ENCODE measurements around the gene DCLK2. TPM values are rescaled to one million over a fixed set of nuclear protein-coding genes. Genes with fewer than 3 reads are reported as not detected.

The DCLK2 gene
- total RNA-seq, 1 experiment from 2014 or later: 2.9 TPM

DNA sequence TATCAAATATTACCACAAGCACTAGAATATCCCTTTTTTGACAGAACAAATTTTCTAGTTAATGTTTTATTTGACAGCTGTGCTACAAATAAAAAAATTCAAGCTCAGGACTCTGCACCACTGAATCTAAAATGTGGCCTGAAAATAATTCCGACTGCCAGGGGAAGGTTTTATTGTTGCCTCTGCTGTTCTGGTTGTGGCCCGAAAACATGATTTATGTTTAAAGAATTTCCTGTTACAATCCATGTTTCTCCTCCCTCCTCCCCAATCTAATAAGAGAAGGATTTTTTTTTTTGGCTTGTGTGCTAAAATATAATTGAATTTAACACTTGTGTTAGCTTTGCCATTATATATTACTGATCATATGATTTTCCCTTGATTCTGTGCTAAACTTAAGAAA is 227.8 kb downstream of the DCLK2 start:
- Mint-ChIP-seq H3K36me3 (ENCODE audit: insufficient read depth, unreplicated experiment) (no peaks in the 10 kb centered on the region), H3K4me3 (ENCODE audit: unreplicated experiment) (no peak overlapping the region), H3K27ac (ENCODE audit: unreplicated experiment) (no peak overlapping the region), H3K27me3 (ENCODE audit: insufficient read depth, unreplicated experiment) (no peaks in the 10 kb centered on the region), H3K4me1 (ENCODE audit: low read depth, unreplicated experiment) (no peaks in the 10 kb centered on the region), H3K9me3 (ENCODE audit: unreplicated experiment) (no peaks in the 10 kb centered on the region)
- POLR2A ChIA-PET: no interaction called here
- H3K4me1 ChIP-seq: no peaks in the 10 kb centered on the region
- no peaks in the 10 kb centered on the region for H3K36me3 ChIP-seq (ENCODE audit: control insufficient read depth, insufficient read depth, low read length)
- no peaks in the 10 kb centered on the region for H3K27me3 ChIP-seq (replicated peaks; ENCODE audit: control insufficient read depth, insufficient read depth, low read length)
- CTCF ChIA-PET: no interaction called here
- no TSS peak for BruUV-seq (replicated peaks)
- no peaks in the 10 kb centered on the region for H3K9me3 ChIP-seq
- no peak for DNase-seq
- TF ChIP-seq, protein P1, sequence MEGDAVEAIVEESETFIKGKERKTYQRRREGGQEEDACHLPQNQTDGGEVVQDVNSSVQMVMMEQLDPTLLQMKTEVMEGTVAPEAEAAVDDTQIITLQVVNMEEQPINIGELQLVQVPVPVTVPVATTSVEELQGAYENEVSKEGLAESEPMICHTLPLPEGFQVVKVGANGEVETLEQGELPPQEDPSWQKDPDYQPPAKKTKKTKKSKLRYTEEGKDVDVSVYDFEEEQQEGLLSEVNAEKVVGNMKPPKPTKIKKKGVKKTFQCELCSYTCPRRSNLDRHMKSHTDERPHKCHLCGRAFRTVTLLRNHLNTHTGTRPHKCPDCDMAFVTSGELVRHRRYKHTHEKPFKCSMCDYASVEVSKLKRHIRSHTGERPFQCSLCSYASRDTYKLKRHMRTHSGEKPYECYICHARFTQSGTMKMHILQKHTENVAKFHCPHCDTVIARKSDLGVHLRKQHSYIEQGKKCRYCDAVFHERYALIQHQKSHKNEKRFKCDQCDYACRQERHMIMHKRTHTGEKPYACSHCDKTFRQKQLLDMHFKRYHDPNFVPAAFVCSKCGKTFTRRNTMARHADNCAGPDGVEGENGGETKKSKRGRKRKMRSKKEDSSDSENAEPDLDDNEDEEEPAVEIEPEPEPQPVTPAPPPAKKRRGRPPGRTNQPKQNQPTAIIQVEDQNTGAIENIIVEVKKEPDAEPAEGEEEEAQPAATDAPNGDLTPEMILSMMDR (IDR thresholded peaks at IDR 0.05; ENCODE audit: insufficient read depth in 1 of 2, low read depth in 1 of 2, low read length in 1 of 2, severe bottlenecking in 1 of 2, unreplicated experiment in 1 of 2): no peak
- intact Hi-C loops (cut with micrococcal nuclease; ENCODE audit: unreplicated experiment): no loop called here
- H3K4me3 ChIP-seq (ENCODE audit: low read depth, low read length): no peak overlapping the region

DNA sequence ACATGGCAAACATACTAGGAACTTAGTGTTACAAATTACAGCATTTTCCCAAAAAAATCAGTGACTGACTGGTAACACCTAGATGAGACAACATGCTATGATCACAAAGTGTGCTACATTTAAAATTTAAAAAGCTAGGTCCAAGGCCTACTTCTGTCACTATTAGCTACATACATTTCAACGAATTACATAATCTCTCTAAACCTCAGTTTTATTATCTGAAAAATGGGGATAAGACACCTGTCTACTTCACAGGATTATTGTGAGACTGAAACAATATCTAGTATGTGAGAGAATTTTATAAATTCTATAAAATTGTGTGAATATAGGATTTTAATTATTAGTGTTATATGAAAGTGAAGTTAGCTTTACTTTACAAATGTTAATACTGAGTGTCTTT is 228.5 kb downstream of the DCLK2 start:
- TF ChIP-seq, protein P1 (IDR thresholded peaks at IDR 0.05; ENCODE audit: insufficient read depth in 1 of 2, low read depth in 1 of 2, low read length in 1 of 2, severe bottlenecking in 1 of 2, unreplicated experiment in 1 of 2): no peak
- Histone ChIP-seq H3K4me3 (ENCODE audit: low read depth, low read length) (no peak overlapping the region), H3K4me1 (no peaks in the 10 kb centered on the region), H3K9me3 (no peaks in the 10 kb centered on the region), H3K36me3 (ENCODE audit: control insufficient read depth, insufficient read depth, low read length) (no peaks in the 10 kb centered on the region), H3K27me3 (replicated peaks; ENCODE audit: control insufficient read depth, insufficient read depth, low read length) (no peaks in the 10 kb centered on the region)
- no peak for DNase-seq
- BruUV-seq (replicated peaks): no TSS peak
- no peak overlapping the region for H3K27ac Mint-ChIP-seq (ENCODE audit: unreplicated experiment)
- H3K9me3 Mint-ChIP-seq (ENCODE audit: unreplicated experiment): no peaks in the 10 kb centered on the region
- no peaks in the 10 kb centered on the region for H3K27me3 Mint-ChIP-seq (ENCODE audit: insufficient read depth, unreplicated experiment)
- no peaks in the 10 kb centered on the region for H3K36me3 Mint-ChIP-seq (ENCODE audit: insufficient read depth, unreplicated experiment)
- H3K4me3 Mint-ChIP-seq (ENCODE audit: unreplicated experiment): no peak overlapping the region
- ChIA-PET POLR2A (no interaction called here), CTCF (no interaction called here)
- H3K4me1 Mint-ChIP-seq (ENCODE audit: low read depth, unreplicated experiment): no peaks in the 10 kb centered on the region
- intact Hi-C loops (cut with micrococcal nuclease; ENCODE audit: unreplicated experiment): no loop called here
